ENCODE results near the gene IFNAR1. TPM values are rescaled to one million over a fixed set of nuclear protein-coding genes. Genes with fewer than 3 reads are reported as not detected.
A peak's percentile ranks its signal among the peaks of the same experiment; 100 is the strongest.

Gene IFNAR1
- total and polyA plus RNA-seq, 2 of the 8 experiments (the other 6 are each of a cell fraction or from before 2014, with no cell fraction given): 3.1 to 17.1 TPM

DNA sequence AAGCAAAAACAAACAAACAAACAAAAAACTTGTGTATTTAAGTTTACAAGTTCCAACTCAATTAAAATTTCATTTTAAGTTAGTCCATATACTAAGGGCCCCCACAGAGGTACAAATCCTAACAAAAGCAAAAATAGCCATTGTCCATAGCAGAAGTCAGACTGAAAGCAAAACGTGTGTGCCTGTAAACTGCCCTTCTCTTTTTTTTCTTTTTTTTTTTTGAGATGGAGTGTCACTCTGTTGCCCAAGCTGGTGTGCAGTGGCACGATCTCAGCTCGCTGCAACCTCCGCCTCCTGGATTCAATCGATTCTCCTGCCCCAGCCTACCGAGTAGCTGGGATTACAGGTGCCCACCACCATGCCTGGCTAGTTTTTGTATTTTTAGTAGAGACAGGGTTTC, 66.9 kb downstream of the IFNAR1 start:
- Histone ChIP-seq H3K23me2 (ENCODE audit: low read depth, low read length) (no peaks in the 10 kb centered on the region; the same call in 1 of the 2 replicates), H3K4me3 (ENCODE audit: extremely low read depth in 1 of 4, insufficient read depth in 2 of 4, low read depth in 3 of 4, low read length in 4 of 4) (no peak overlapping the region), H2BK12ac (ENCODE audit: low read depth, low read length) (no peak overlapping the region), H2BK120ac (replicated peaks; ENCODE audit: low read depth, low read length) (no peak overlapping the region), H3K27ac (ENCODE audit: low read depth, low read length) (no peak overlapping the region), H3K56ac (replicated peaks; ENCODE audit: insufficient read length, low read depth, low read length) (no peak overlapping the region), H4K5ac (ENCODE audit: insufficient read length, low read depth, low read length) (no peak overlapping the region), H3K79me1 (ENCODE audit: low read depth, low read length) (no peaks in the 10 kb centered on the region), H2BK5ac (ENCODE audit: low read depth, low read length) (no peak overlapping the region), H2AK5ac (ENCODE audit: low read depth, low read length) (no peak overlapping the region), H3K9ac (replicated peaks in 1 of 4; ENCODE audit: extremely low read depth in 1 of 4, low read depth in 3 of 4, low read length in 3 of 4) (no peak overlapping the region), H3K14ac (ENCODE audit: insufficient read length) (no peak overlapping the region), H2AFZ (ENCODE audit: low read length) (no peak overlapping the region), H4K20me1 (replicated peaks in 1 of 2; ENCODE audit: control insufficient read depth in 1 of 2, insufficient read depth in 2 of 2, low read length in 2 of 2) (no peaks in the 10 kb centered on the region), H3K9me3 (ENCODE audit: insufficient read depth in 2 of 2, low read depth in 1 of 2, low read length in 1 of 2) (no peaks in the 10 kb centered on the region), H4K8ac (ENCODE audit: extremely low read depth, insufficient read depth, low read length) (peak overlapping the region; percentile 17; the same call in 1 of the 2 replicates), H3K79me2 (ENCODE audit: control insufficient read depth in 1 of 2, insufficient read depth in 2 of 2, low read length in 2 of 2) (no peaks in the 10 kb centered on the region), H4K91ac (replicated peaks; ENCODE audit: insufficient read length, low read length) (no peak overlapping the region), H2BK20ac (ENCODE audit: low read length) (no peak overlapping the region), H3K4me2 (ENCODE audit: insufficient read depth in 1 of 2, low read depth in 2 of 2, low read length in 2 of 2) (no peak overlapping the region), H3K23ac (ENCODE audit: insufficient read length) (no peak overlapping the region), H3K4ac (replicated peaks; ENCODE audit: insufficient read length, low read depth, low read length) (no peak overlapping the region), H3K18ac (ENCODE audit: extremely low read depth, low read length) (no peak overlapping the region), H3K27me3 (replicated peaks in 1 of 4; ENCODE audit: control insufficient read depth in 3 of 4, extremely low read depth in 1 of 4, insufficient read depth in 3 of 4, low read length in 3 of 4) (no peaks in the 10 kb centered on the region; a peak in 1 of 7 replicates), H3K36me3 (ENCODE audit: control insufficient read depth in 2 of 4, insufficient read depth in 4 of 4, low read length in 3 of 4) (no peaks in the 10 kb centered on the region), H2BK15ac (ENCODE audit: low read length) (no peak overlapping the region), H3K4me1 (replicated peaks in 1 of 4; ENCODE audit: control insufficient read depth in 3 of 4, insufficient read depth in 4 of 4, low read length in 3 of 4) (0 out of 7 replicates have a peak, but pooled peaks cover 0 to 2% (median 0%) of the 10 kb centered on the region in 4 experiments)
- no peak for FAIRE-seq
- CTCF ChIA-PET (ENCODE audit: partially characterized antibody): interaction anchor here (0.7 to 0.8 kb wide), 2 partner anchors 13 to 15 kb away, joined by 3 to 4 read pairs; no protein-coding TSS in a partner anchor
- no peak for DNase-seq (ENCODE audit: low read depth in 1 of 2, low spot score in 2 of 2)
- POLR2A ChIA-PET (ENCODE audit: partially characterized antibody): interaction anchor here (0.7 kb wide), 1 partner anchor 67 kb away, joined by 4 read pairs; the partner anchor contains the start of gene IFNAR1
- WGBS, 2 experiments (ENCODE audit: extremely low coverage in 1 of 2, insufficient coverage in 1 of 2, insufficient read length in 1 of 2, insufficient replicate concordance in 2 of 2, low coverage in 1 of 2, low lambda C conversion rate in 2 of 2, missing lambda C conversion rate in 1 of 2): 94% methylated on average over 6 of the region's 6 CpGs; no CpG with 5 or more reads in 1 of the 2 experiments
- no peak for TF ChIP-seq POLR2AphosphoS5 (IDR thresholded peaks at IDR 0.05; ENCODE audit: low read depth, low read length)
- no peak for TF ChIP-seq JUND (IDR thresholded peaks at IDR 0.05; ENCODE audit: low read length)
- TF ChIP-seq BACH1 (IDR thresholded peaks at IDR 0.05; ENCODE audit: low read length): no peak
- TF ChIP-seq, protein P1, sequence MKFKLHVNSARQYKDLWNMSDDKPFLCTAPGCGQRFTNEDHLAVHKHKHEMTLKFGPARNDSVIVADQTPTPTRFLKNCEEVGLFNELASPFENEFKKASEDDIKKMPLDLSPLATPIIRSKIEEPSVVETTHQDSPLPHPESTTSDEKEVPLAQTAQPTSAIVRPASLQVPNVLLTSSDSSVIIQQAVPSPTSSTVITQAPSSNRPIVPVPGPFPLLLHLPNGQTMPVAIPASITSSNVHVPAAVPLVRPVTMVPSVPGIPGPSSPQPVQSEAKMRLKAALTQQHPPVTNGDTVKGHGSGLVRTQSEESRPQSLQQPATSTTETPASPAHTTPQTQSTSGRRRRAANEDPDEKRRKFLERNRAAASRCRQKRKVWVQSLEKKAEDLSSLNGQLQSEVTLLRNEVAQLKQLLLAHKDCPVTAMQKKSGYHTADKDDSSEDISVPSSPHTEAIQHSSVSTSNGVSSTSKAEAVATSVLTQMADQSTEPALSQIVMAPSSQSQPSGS (IDR thresholded peaks at IDR 0.05; ENCODE audit: low read length): no peak
- no peak for TF ChIP-seq POU5F1 (IDR thresholded peaks at IDR 0.05; ENCODE audit: low read depth, low read length)
- TF ChIP-seq SRF (IDR thresholded peaks at IDR 0.05; ENCODE audit: low read depth, low read length): no peak
- TF ChIP-seq CHD1 (IDR thresholded peaks at IDR 0.05; ENCODE audit: low read depth, low read length): no peak
- TF ChIP-seq KDM4A (IDR thresholded peaks at IDR 0.05; ENCODE audit: low read depth, low read length, severe bottlenecking): no peak
- TF ChIP-seq, protein P2, sequence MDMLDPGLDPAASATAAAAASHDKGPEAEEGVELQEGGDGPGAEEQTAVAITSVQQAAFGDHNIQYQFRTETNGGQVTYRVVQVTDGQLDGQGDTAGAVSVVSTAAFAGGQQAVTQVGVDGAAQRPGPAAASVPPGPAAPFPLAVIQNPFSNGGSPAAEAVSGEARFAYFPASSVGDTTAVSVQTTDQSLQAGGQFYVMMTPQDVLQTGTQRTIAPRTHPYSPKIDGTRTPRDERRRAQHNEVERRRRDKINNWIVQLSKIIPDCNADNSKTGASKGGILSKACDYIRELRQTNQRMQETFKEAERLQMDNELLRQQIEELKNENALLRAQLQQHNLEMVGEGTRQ (IDR thresholded peaks at IDR 0.05; ENCODE audit: low read length): no peak
- TF ChIP-seq SAP30 (IDR thresholded peaks at IDR 0.05; ENCODE audit: insufficient read depth, insufficient replicate concordance, low read length): no peak
- TF ChIP-seq CEBPB (IDR thresholded peaks at IDR 0.05; ENCODE audit: low read depth, low read length): no peak
- TF ChIP-seq NANOG (IDR thresholded peaks at IDR 0.05; ENCODE audit: insufficient read depth, low read depth, low read length, poor library complexity, severe bottlenecking): no peak
